Endothelial cell of umbilical vein (primary cell): Measurements from ENCODE around the gene WFIKKN2.

Experiments used
- MAX ChIP-seq: IDR thresholded peaks from 2 replicates; pipeline ENCODE4 v1.6.1; 2011; ENCODE audit not compliant: insufficient read depth, insufficient read length
- MYC ChIP-seq: IDR thresholded peaks from one replicate; pipeline ENCODE4 v1.6.1; 2011; ENCODE audit warnings: mild to moderate bottlenecking, low read depth, low read length

DNA sequence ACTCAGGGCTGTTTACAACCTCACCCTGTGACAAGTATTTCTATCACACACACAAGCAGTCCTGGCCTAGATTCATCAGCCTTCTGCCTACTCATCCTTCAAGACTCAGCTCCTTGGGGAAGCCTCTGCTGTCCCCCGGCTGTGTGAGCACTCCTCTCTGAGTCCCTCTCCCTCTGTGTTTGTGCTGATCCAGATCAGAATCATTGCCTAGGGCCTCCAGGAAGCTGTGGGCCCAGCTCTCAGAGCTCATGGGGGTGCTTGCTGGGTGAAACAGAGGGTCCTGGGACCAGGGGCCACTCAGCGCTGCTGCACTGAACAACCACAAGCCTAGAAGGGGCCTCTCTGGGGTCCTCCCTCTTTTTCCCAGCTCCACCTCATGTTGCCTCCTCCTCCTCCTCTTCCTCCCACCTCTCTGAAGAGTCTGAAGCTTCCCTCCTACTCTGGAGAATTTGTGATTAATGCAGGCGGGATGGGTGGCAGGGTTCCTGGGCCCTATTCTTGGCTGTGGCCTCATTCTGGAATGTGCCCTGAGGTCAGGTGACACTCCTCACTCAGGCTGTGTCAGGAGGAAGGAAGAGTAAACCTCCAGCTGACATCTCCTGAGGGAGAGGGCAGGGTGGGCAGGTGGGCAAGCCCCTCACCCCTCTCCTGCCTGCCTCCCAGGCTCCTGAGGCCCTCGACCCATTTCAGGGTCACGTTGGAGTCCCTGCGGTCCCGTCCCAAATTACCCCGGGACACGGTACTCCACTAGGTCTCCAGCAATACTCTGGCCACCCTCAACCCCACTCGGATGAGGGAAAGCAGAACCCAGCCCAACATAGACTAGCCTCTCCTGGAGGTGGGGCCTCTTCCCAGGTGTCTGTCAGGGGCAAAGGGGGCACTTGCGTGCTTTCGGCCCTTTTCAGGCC lies 10.1 kb downstream of the WFIKKN2 start:
- TF ChIP-seq MYC = no peak
- TF ChIP-seq MAX = no peak
